ENCODE measurements around the gene ABLIM1.

The ABLIM1 gene

GRCh38 chr10:114681542-114681941 is 23.5 kb upstream of the ABLIM1 start:
- Histone ChIP-seq H3K9me3 (ENCODE audit: control insufficient read depth in 1 of 2, low read length in 2 of 2) (no peaks in the 10 kb centered on the region), H3K9ac (ENCODE audit: low read depth in 1 of 2, low read length in 2 of 2) (no peak overlapping the region), H3K27me3 (ENCODE audit: control insufficient read depth in 1 of 2, insufficient read depth in 2 of 2, low read length in 2 of 2) (no peaks in the 10 kb centered on the region), H3K27ac (ENCODE audit: low read depth, low read length) (peak overlapping the region; percentile 5), H3K4me3 (ENCODE audit: low read depth in 1 of 2, low read length in 2 of 2) (no peak overlapping the region), H3K36me3 (ENCODE audit: control insufficient read depth in 1 of 2, insufficient read depth in 2 of 2, low read length in 2 of 2) (no peaks in the 10 kb centered on the region), H3K4me1 (ENCODE audit: control insufficient read depth in 1 of 2, insufficient read depth in 2 of 2, low read length in 2 of 2) (peaks cover 20 to 31% of the 10 kb centered on the region in 2 donors)

- Histone ChIP-seq H3K27ac (ENCODE audit: low read depth, low read length) (no peak overlapping the region), H3K4me3 (ENCODE audit: low read depth in 1 of 2, low read length in 2 of 2) (no peak overlapping the region), H3K36me3 (ENCODE audit: control insufficient read depth in 1 of 2, insufficient read depth in 2 of 2, low read length in 2 of 2) (no peaks in the 10 kb centered on the region), H3K9ac (ENCODE audit: low read depth in 1 of 2, low read length in 2 of 2) (no peak overlapping the region), H3K4me1 (ENCODE audit: control insufficient read depth in 1 of 2, insufficient read depth in 2 of 2, low read length in 2 of 2) (peaks cover 16 to 26% of the 10 kb centered on the region in 2 donors), H3K9me3 (ENCODE audit: control insufficient read depth in 1 of 2, low read length in 2 of 2) (no peaks in the 10 kb centered on the region), H3K27me3 (ENCODE audit: control insufficient read depth in 1 of 2, insufficient read depth in 2 of 2, low read length in 2 of 2) (no peaks in the 10 kb centered on the region)
These were observed 22.6 kb upstream of the ABLIM1 start for GRCh38 chr10:114680543-114681117.

- no peaks in the 10 kb centered on the region for H3K9me3 ChIP-seq (ENCODE audit: control insufficient read depth in 1 of 2, low read length in 2 of 2)
- no peak overlapping the region for H3K9ac ChIP-seq (ENCODE audit: low read depth in 1 of 2, low read length in 2 of 2)
- H3K4me1 ChIP-seq (ENCODE audit: control insufficient read depth in 1 of 2, insufficient read depth in 2 of 2, low read length in 2 of 2): peaks cover 11 to 17% of the 10 kb centered on the region in 2 donors
- no peaks in the 10 kb centered on the region for H3K36me3 ChIP-seq (ENCODE audit: control insufficient read depth in 1 of 2, insufficient read depth in 2 of 2, low read length in 2 of 2)
- no peaks in the 10 kb centered on the region for H3K27me3 ChIP-seq (ENCODE audit: control insufficient read depth in 1 of 2, insufficient read depth in 2 of 2, low read length in 2 of 2)
- H3K27ac ChIP-seq (ENCODE audit: low read depth, low read length): no peak overlapping the region
- no peak overlapping the region for H3K4me3 ChIP-seq (ENCODE audit: low read depth in 1 of 2, low read length in 2 of 2)
These were observed 21.5 kb upstream of the ABLIM1 start for GRCh38 chr10:114679552-114679951.

GRCh38 chr10:114678820-114679219 is 20.7 kb upstream of the ABLIM1 start:
- Histone ChIP-seq H3K27ac (ENCODE audit: low read depth, low read length) (no peak overlapping the region), H3K4me3 (ENCODE audit: low read depth in 1 of 2, low read length in 2 of 2) (no peak overlapping the region)

GRCh38 chr10:114678336-114678735 is 20.3 kb upstream of the ABLIM1 start:
- H3K4me3 ChIP-seq (ENCODE audit: low read depth in 1 of 2, low read length in 2 of 2): no peak overlapping the region
- H3K9ac ChIP-seq (ENCODE audit: low read depth in 1 of 2, low read length in 2 of 2): no peak overlapping the region
- H3K36me3 ChIP-seq (ENCODE audit: control insufficient read depth in 1 of 2, insufficient read depth in 2 of 2, low read length in 2 of 2): no peaks in the 10 kb centered on the region
- H3K4me1 ChIP-seq (ENCODE audit: control insufficient read depth in 1 of 2, insufficient read depth in 2 of 2, low read length in 2 of 2): peaks cover 0 to 5% of the 10 kb centered on the region in 2 donors
- H3K27ac ChIP-seq (ENCODE audit: low read depth, low read length): no peak overlapping the region
- no peaks in the 10 kb centered on the region for H3K9me3 ChIP-seq (ENCODE audit: control insufficient read depth in 1 of 2, low read length in 2 of 2)
- no peaks in the 10 kb centered on the region for H3K27me3 ChIP-seq (ENCODE audit: control insufficient read depth in 1 of 2, insufficient read depth in 2 of 2, low read length in 2 of 2)

More at GRCh38 chr10:114678820-114679219, 20.7 kb upstream of the ABLIM1 start:
- no peaks in the 10 kb centered on the region for H3K36me3 ChIP-seq (ENCODE audit: control insufficient read depth in 1 of 2, insufficient read depth in 2 of 2, low read length in 2 of 2)
- no peaks in the 10 kb centered on the region for H3K9me3 ChIP-seq (ENCODE audit: control insufficient read depth in 1 of 2, low read length in 2 of 2)
- H3K9ac ChIP-seq (ENCODE audit: low read depth in 1 of 2, low read length in 2 of 2): no peak overlapping the region
- no peaks in the 10 kb centered on the region for H3K27me3 ChIP-seq (ENCODE audit: control insufficient read depth in 1 of 2, insufficient read depth in 2 of 2, low read length in 2 of 2)
- peaks cover 3 to 9% of the 10 kb centered on the region in 2 donors for H3K4me1 ChIP-seq (ENCODE audit: control insufficient read depth in 1 of 2, insufficient read depth in 2 of 2, low read length in 2 of 2)

GRCh38 chr10:114674346-114674745 is 16.3 kb upstream of the ABLIM1 start:
- no peaks in the 10 kb centered on the region for H3K4me1 ChIP-seq (ENCODE audit: control insufficient read depth in 1 of 2, insufficient read depth in 2 of 2, low read length in 2 of 2)
- H3K9ac ChIP-seq (ENCODE audit: low read depth in 1 of 2, low read length in 2 of 2): no peak overlapping the region
- no peaks in the 10 kb centered on the region for H3K36me3 ChIP-seq (ENCODE audit: control insufficient read depth in 1 of 2, insufficient read depth in 2 of 2, low read length in 2 of 2)
- no peak overlapping the region for H3K4me3 ChIP-seq (ENCODE audit: low read depth in 1 of 2, low read length in 2 of 2)
- H3K27me3 ChIP-seq (ENCODE audit: control insufficient read depth in 1 of 2, insufficient read depth in 2 of 2, low read length in 2 of 2): no peaks in the 10 kb centered on the region
- no peak overlapping the region for H3K27ac ChIP-seq (ENCODE audit: low read depth, low read length)
- no peaks in the 10 kb centered on the region for H3K9me3 ChIP-seq (ENCODE audit: control insufficient read depth in 1 of 2, low read length in 2 of 2)

- Histone ChIP-seq H3K27me3 (ENCODE audit: control insufficient read depth in 1 of 2, insufficient read depth in 2 of 2, low read length in 2 of 2) (no peaks in the 10 kb centered on the region), H3K4me1 (ENCODE audit: control insufficient read depth in 1 of 2, insufficient read depth in 2 of 2, low read length in 2 of 2) (peaks cover 0 to 7% of the 10 kb centered on the region in 2 donors), H3K9me3 (ENCODE audit: control insufficient read depth in 1 of 2, low read length in 2 of 2) (peaks cover 0 to 4% of the 10 kb centered on the region in 2 donors), H3K36me3 (ENCODE audit: control insufficient read depth in 1 of 2, insufficient read depth in 2 of 2, low read length in 2 of 2) (no peaks in the 10 kb centered on the region), H3K9ac (ENCODE audit: low read depth in 1 of 2, low read length in 2 of 2) (no peak overlapping the region), H3K27ac (ENCODE audit: low read depth, low read length) (no peak overlapping the region), H3K4me3 (ENCODE audit: low read depth in 1 of 2, low read length in 2 of 2) (no peak overlapping the region)
These were observed 11.6 kb upstream of the ABLIM1 start for GRCh38 chr10:114669648-114670047.

GRCh38 chr10:114668375-114669080 is 10.5 kb upstream of the ABLIM1 start:
- H3K4me3 ChIP-seq (ENCODE audit: low read depth in 1 of 2, low read length in 2 of 2): no peak overlapping the region
- H3K4me1 ChIP-seq (ENCODE audit: control insufficient read depth in 1 of 2, insufficient read depth in 2 of 2, low read length in 2 of 2): peaks cover 0 to 7% of the 10 kb centered on the region in 2 donors
- H3K9ac ChIP-seq (ENCODE audit: low read depth in 1 of 2, low read length in 2 of 2): no peak overlapping the region
- H3K9me3 ChIP-seq (ENCODE audit: control insufficient read depth in 1 of 2, low read length in 2 of 2): peaks cover 0 to 4% of the 10 kb centered on the region in 2 donors
- no peaks in the 10 kb centered on the region for H3K27me3 ChIP-seq (ENCODE audit: control insufficient read depth in 1 of 2, insufficient read depth in 2 of 2, low read length in 2 of 2)
- no peak overlapping the region for H3K27ac ChIP-seq (ENCODE audit: low read depth, low read length)
- no peaks in the 10 kb centered on the region for H3K36me3 ChIP-seq (ENCODE audit: control insufficient read depth in 1 of 2, insufficient read depth in 2 of 2, low read length in 2 of 2)

- H3K4me1 ChIP-seq (ENCODE audit: control insufficient read depth in 1 of 2, insufficient read depth in 2 of 2, low read length in 2 of 2): peaks cover 0 to 7% of the 10 kb centered on the region in 2 donors
- no peaks in the 10 kb centered on the region for H3K27me3 ChIP-seq (ENCODE audit: control insufficient read depth in 1 of 2, insufficient read depth in 2 of 2, low read length in 2 of 2)
- no peak overlapping the region for H3K4me3 ChIP-seq (ENCODE audit: low read depth in 1 of 2, low read length in 2 of 2)
- peaks cover 0 to 4% of the 10 kb centered on the region in 2 donors for H3K9me3 ChIP-seq (ENCODE audit: control insufficient read depth in 1 of 2, low read length in 2 of 2)
- H3K27ac ChIP-seq (ENCODE audit: low read depth, low read length): no peak overlapping the region
- H3K36me3 ChIP-seq (ENCODE audit: control insufficient read depth in 1 of 2, insufficient read depth in 2 of 2, low read length in 2 of 2): no peaks in the 10 kb centered on the region
- H3K9ac ChIP-seq (ENCODE audit: low read depth in 1 of 2, low read length in 2 of 2): no peak overlapping the region
These were observed 7.8 kb upstream of the ABLIM1 start for GRCh38 chr10:114665873-114666272.

GRCh38 chr10:114665406-114665805 is 7.3 kb upstream of the ABLIM1 start:
- Histone ChIP-seq H3K27ac (ENCODE audit: low read depth, low read length) (no peak overlapping the region), H3K9me3 (ENCODE audit: control insufficient read depth in 1 of 2, low read length in 2 of 2) (peaks cover 0 to 4% of the 10 kb centered on the region in 2 donors), H3K4me1 (ENCODE audit: control insufficient read depth in 1 of 2, insufficient read depth in 2 of 2, low read length in 2 of 2) (peaks cover 0 to 7% of the 10 kb centered on the region in 2 donors), H3K36me3 (ENCODE audit: control insufficient read depth in 1 of 2, insufficient read depth in 2 of 2, low read length in 2 of 2) (no peaks in the 10 kb centered on the region), H3K4me3 (ENCODE audit: low read depth in 1 of 2, low read length in 2 of 2) (no peak overlapping the region), H3K27me3 (ENCODE audit: control insufficient read depth in 1 of 2, insufficient read depth in 2 of 2, low read length in 2 of 2) (no peaks in the 10 kb centered on the region), H3K9ac (ENCODE audit: low read depth in 1 of 2, low read length in 2 of 2) (no peak overlapping the region)
